Gastroesophageal sphincter (tissue), 3 donors: Measurements from ENCODE around the gene CCL18.

Experiments used
- POLR2A ChIP-seq, 2 donors: fragments of 450-650 bp; IDR thresholded peaks; one replicate each; pipeline ENCODE4 v1.6.1; 2017; ENCODE audit warnings: antibody characterized with exemption in 2 of 2, mild to moderate bottlenecking in 2 of 2, moderate library complexity in 1 of 2
- TF ChIP-seq, protein P1 (sequence below), 4 experiments: fragments of 200-600 bp in 2 of 4; fragments of 450-650 bp in 2 of 4; sonication (generic) in 1 of 4; IDR thresholded peaks; one replicate each; pipeline ENCODE4 v1.5.1; 2017 to 2019; ENCODE audit warnings: antibody characterized with exemption in 4 of 4, mild to moderate bottlenecking in 2 of 4, moderate library complexity in 2 of 4

- TF ChIP-seq, protein P1, sequence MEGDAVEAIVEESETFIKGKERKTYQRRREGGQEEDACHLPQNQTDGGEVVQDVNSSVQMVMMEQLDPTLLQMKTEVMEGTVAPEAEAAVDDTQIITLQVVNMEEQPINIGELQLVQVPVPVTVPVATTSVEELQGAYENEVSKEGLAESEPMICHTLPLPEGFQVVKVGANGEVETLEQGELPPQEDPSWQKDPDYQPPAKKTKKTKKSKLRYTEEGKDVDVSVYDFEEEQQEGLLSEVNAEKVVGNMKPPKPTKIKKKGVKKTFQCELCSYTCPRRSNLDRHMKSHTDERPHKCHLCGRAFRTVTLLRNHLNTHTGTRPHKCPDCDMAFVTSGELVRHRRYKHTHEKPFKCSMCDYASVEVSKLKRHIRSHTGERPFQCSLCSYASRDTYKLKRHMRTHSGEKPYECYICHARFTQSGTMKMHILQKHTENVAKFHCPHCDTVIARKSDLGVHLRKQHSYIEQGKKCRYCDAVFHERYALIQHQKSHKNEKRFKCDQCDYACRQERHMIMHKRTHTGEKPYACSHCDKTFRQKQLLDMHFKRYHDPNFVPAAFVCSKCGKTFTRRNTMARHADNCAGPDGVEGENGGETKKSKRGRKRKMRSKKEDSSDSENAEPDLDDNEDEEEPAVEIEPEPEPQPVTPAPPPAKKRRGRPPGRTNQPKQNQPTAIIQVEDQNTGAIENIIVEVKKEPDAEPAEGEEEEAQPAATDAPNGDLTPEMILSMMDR (IDR thresholded peaks at IDR 0.05): no peak
- no peak for TF ChIP-seq POLR2A (IDR thresholded peaks at IDR 0.05)
Observed at GRCh38 chr17:36068524-36068923, 4.5 kb downstream of the CCL18 start.
